Neural cell (in vitro differentiated cells): ENCODE measurements around the gene NCOA3. TPM values are rescaled to one million over a fixed set of nuclear protein-coding genes. Genes with fewer than 3 reads are reported as not detected.
A peak's percentile ranks its signal among the peaks of the same experiment; 100 is the strongest.

Experiments
- H2AFZ ChIP-seq: fragments of 200-600, 300-800 bp; sonication (generic), shearing (Covaris generic); 2 replicates; pipeline ENCODE4 v1.6.0; 2014; ENCODE audit warnings: low read depth, mild to moderate bottlenecking, antibody characterized with exemption, low read length, moderate library complexity
- H3F3A ChIP-seq: fragments of 200-600 bp; shearing (Covaris generic); 2 replicates; pipeline ENCODE4 v1.6.1; 2016; ENCODE audit warnings: mild to moderate bottlenecking, moderate library complexity, mixed read lengths, antibody characterized with exemption, low read length; ENCODE audit not compliant: insufficient read depth, poor library complexity, severe bottlenecking
- H3K27ac ChIP-seq: fragments of 200-600, 300-800 bp; sonication (generic), shearing (Covaris generic); 2 replicates; pipeline ENCODE4 v1.5.1; 2014; ENCODE audit warnings: mild to moderate bottlenecking, low read length, moderate library complexity
- H3K27me3 ChIP-seq: fragments of 300-800, 200-600 bp; sonication (generic), shearing (Covaris generic); 2 replicates; pipeline ENCODE4 v1.6.0; 2014; ENCODE audit warnings: mild to moderate bottlenecking, low read depth, low read length, moderate library complexity; ENCODE audit not compliant: insufficient read depth
- H3K36me3 ChIP-seq: fragments of 300-800, 200-600 bp; sonication (generic), shearing (Covaris generic); 2 replicates; pipeline ENCODE4 v1.5.1; 2014; ENCODE audit warnings: mild to moderate bottlenecking, antibody characterized with exemption, low read length, moderate library complexity; ENCODE audit not compliant: insufficient read depth
- H3K4me2 ChIP-seq: fragments of 300-800, 200-600 bp; sonication (generic), shearing (Covaris generic); 2 replicates; pipeline ENCODE4 v1.6.0; 2014; ENCODE audit warnings: mild to moderate bottlenecking, low read length
- H3K4me3 ChIP-seq: fragments of 300-800, 200-600 bp; sonication (generic), shearing (Covaris generic); 2 replicates; pipeline ENCODE4 v1.5.1; 2014; ENCODE audit warnings: mild to moderate bottlenecking, low read length, moderate library complexity
- H3K79me2 ChIP-seq: fragments of 200-600 bp; shearing (Covaris generic); replicated peaks from 2 replicates; pipeline ENCODE4 v1.6.0; 2014; ENCODE audit warnings: mild to moderate bottlenecking, low read length, moderate library complexity; ENCODE audit not compliant: insufficient read depth
- H3K9ac ChIP-seq: fragments of 300-800, 200-600 bp; sonication (generic), shearing (Covaris generic); 2 replicates; pipeline ENCODE4 v1.6.1; 2016; ENCODE audit warnings: mild to moderate bottlenecking, low read length, mixed read lengths
- H3K9me2 ChIP-seq: fragments of 200-600 bp; shearing (Covaris generic); 2 replicates; pipeline ENCODE4 v1.6.1; 2016; ENCODE audit warnings: mild to moderate bottlenecking, low read length, mixed read lengths; ENCODE audit not compliant: insufficient read depth
- H3K9me3 ChIP-seq: fragments of 200-600, 300-800 bp; sonication (generic), shearing (Covaris generic); 2 replicates; pipeline ENCODE4 v1.6.1; 2016; ENCODE audit warnings: mild to moderate bottlenecking, mixed run types, low read length, moderate library complexity, mixed read lengths
- H4K20me1 ChIP-seq: fragments of 200-600 bp; shearing (Covaris generic); 2 replicates; pipeline ENCODE4 v1.6.1; 2016; ENCODE audit warnings: mild to moderate bottlenecking, mixed run types; ENCODE audit not compliant: insufficient read depth
- EP300 ChIP-seq: fragments of 450-650 bp; conservative IDR thresholded peaks from 2 replicates; pipeline ENCODE4 v1.6.1; 2014; ENCODE audit warnings: antibody characterized with exemption, mild to moderate bottlenecking, moderate library complexity; ENCODE audit not compliant: poor library complexity, severe bottlenecking
- EZH2 ChIP-seq: fragments of 200-600, 300-800 bp; shearing (Covaris generic), sonication (generic); IDR thresholded peaks from 2 replicates; pipeline ENCODE4 v1.6.1; 2014; ENCODE audit warnings: antibody characterized with exemption, low read length, borderline replicate concordance, mild to moderate bottlenecking; ENCODE audit not compliant: insufficient read depth, poor library complexity, severe bottlenecking
- MXI1 ChIP-seq: fragments of 450-650 bp; conservative IDR thresholded peaks from 2 replicates; pipeline ENCODE4 v1.6.1; 2014; ENCODE audit warnings: antibody characterized with exemption, mild to moderate bottlenecking; ENCODE audit not compliant: poor library complexity, severe bottlenecking
- POLR2AphosphoS5 ChIP-seq: IDR thresholded peaks from 2 replicates; pipeline ENCODE4 v1.6.1; 2012
- RAD21 ChIP-seq: fragments of 450-650 bp; conservative IDR thresholded peaks from 2 replicates; pipeline ENCODE4 v1.6.1; 2014; ENCODE audit warnings: antibody characterized with exemption, mild to moderate bottlenecking, moderate library complexity
- SMC3 ChIP-seq: fragments of 450-650 bp; conservative IDR thresholded peaks from 2 replicates; pipeline ENCODE4 v1.6.1; 2014; ENCODE audit warnings: antibody characterized with exemption, mild to moderate bottlenecking, moderate library complexity; ENCODE audit not compliant: poor library complexity
- TAF1 ChIP-seq: IDR thresholded peaks from 2 replicates; pipeline ENCODE4 v1.6.1; 2012; ENCODE audit warnings: low read depth
- polyA plus RNA-seq: library from polyadenylated mRNA; depleted of rRNA; stranded (reverse); fragments of >200 nt; gene quantifications from 2 replicates; pipeline ENCODE4 v1.2.3, GENCODE V29; 2014
- TF ChIP-seq, protein P1 (sequence below): fragments of 450-650 bp; IDR thresholded peaks from 2 replicates; pipeline ENCODE4 v1.5.1; 2014; ENCODE audit warnings: antibody characterized with exemption, mild to moderate bottlenecking, moderate library complexity; ENCODE audit not compliant: poor library complexity, severe bottlenecking
- TF ChIP-seq, protein P2 (sequence below): IDR thresholded peaks from 2 replicates; pipeline ENCODE4 v1.6.1; 2012; ENCODE audit warnings: borderline replicate concordance

Gene NCOA3
- polyA plus RNA-seq, 1 donor from 2014 or later = 14.2 TPM

DNA sequence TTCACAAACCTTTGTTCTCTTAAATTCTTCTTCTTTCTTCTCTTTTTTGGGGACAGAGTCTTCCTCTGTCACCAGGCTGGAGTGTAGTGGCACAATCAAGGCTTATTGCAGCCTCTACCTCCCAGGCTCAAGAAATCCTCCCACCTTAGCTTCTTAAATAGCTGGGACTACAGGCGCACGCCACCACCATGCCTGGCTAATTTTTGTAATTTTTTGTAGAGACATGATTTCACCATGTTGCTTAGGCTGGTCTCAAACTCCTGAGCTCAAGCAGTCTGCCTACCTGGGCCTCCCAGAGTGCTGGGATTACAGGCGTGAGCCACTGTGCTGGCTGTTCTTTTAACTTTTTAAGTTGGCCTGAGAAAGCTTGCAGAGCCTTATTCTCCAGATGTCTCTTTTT is 48.0 kb downstream of the NCOA3 start:
- H3K79me2 ChIP-seq = no peaks in the 10 kb centered on the region
- no peak overlapping the region for H3K4me3 ChIP-seq
- no peaks in the 10 kb centered on the region for H3K27me3 ChIP-seq
- no peak overlapping the region for H2AFZ ChIP-seq
- TF ChIP-seq, protein P1, sequence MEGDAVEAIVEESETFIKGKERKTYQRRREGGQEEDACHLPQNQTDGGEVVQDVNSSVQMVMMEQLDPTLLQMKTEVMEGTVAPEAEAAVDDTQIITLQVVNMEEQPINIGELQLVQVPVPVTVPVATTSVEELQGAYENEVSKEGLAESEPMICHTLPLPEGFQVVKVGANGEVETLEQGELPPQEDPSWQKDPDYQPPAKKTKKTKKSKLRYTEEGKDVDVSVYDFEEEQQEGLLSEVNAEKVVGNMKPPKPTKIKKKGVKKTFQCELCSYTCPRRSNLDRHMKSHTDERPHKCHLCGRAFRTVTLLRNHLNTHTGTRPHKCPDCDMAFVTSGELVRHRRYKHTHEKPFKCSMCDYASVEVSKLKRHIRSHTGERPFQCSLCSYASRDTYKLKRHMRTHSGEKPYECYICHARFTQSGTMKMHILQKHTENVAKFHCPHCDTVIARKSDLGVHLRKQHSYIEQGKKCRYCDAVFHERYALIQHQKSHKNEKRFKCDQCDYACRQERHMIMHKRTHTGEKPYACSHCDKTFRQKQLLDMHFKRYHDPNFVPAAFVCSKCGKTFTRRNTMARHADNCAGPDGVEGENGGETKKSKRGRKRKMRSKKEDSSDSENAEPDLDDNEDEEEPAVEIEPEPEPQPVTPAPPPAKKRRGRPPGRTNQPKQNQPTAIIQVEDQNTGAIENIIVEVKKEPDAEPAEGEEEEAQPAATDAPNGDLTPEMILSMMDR = no peak
- TF ChIP-seq, protein P2, sequence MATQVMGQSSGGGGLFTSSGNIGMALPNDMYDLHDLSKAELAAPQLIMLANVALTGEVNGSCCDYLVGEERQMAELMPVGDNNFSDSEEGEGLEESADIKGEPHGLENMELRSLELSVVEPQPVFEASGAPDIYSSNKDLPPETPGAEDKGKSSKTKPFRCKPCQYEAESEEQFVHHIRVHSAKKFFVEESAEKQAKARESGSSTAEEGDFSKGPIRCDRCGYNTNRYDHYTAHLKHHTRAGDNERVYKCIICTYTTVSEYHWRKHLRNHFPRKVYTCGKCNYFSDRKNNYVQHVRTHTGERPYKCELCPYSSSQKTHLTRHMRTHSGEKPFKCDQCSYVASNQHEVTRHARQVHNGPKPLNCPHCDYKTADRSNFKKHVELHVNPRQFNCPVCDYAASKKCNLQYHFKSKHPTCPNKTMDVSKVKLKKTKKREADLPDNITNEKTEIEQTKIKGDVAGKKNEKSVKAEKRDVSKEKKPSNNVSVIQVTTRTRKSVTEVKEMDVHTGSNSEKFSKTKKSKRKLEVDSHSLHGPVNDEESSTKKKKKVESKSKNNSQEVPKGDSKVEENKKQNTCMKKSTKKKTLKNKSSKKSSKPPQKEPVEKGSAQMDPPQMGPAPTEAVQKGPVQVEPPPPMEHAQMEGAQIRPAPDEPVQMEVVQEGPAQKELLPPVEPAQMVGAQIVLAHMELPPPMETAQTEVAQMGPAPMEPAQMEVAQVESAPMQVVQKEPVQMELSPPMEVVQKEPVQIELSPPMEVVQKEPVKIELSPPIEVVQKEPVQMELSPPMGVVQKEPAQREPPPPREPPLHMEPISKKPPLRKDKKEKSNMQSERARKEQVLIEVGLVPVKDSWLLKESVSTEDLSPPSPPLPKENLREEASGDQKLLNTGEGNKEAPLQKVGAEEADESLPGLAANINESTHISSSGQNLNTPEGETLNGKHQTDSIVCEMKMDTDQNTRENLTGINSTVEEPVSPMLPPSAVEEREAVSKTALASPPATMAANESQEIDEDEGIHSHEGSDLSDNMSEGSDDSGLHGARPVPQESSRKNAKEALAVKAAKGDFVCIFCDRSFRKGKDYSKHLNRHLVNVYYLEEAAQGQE = no peak
- TF ChIP-seq SMC3 = no peak
- H3K36me3 ChIP-seq = no peaks in the 10 kb centered on the region
- H3K9me3 ChIP-seq = no peaks in the 10 kb centered on the region
- no peaks in the 10 kb centered on the region for H3K9me2 ChIP-seq
- no peak overlapping the region for H3K27ac ChIP-seq
- H3K9ac ChIP-seq = no peak overlapping the region
- no peaks in the 10 kb centered on the region for H3F3A ChIP-seq
- H3K4me2 ChIP-seq = no peak overlapping the region
- no peaks in the 10 kb centered on the region for H4K20me1 ChIP-seq

DNA sequence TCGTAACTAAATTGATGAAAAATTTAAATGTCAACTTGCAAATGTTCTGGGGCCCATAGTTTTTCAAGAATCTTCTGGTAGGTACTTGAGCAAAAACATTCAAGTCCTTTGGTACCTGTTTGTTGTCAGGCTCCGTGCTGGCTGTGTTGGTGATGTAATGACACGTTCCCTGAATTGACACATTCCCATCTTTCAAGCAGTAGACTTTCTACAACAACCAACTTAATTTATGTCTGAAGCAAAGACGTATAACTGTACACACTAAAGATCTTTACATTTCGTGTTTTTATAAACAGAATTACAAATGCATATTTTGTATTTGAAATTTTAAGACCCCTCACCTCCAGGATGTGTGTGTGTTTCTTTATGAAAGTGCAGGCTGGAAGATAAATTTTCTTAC is 49.5 kb downstream of the NCOA3 start:
- no peak overlapping the region for H3K9ac ChIP-seq
- H3K27ac ChIP-seq = peak overlapping the region; percentile 6
- H2AFZ ChIP-seq = no peak overlapping the region
- peak overlapping the region; percentile 9 for H3K4me2 ChIP-seq
- H3K36me3 ChIP-seq = no peaks in the 10 kb centered on the region
- no peaks in the 10 kb centered on the region for H4K20me1 ChIP-seq
- no peaks in the 10 kb centered on the region for H3K79me2 ChIP-seq
- no peaks in the 10 kb centered on the region for H3K27me3 ChIP-seq
- TF ChIP-seq EZH2 (no peak), POLR2AphosphoS5 (peak; percentile 32), RAD21 (no peak), TAF1 (no peak), SMC3 (no peak), EP300 (peak; percentile 38), MXI1 (no peak)
- TF ChIP-seq, protein P2 = no peak
- TF ChIP-seq, protein P1 = no peak
- no peaks in the 10 kb centered on the region for H3K9me2 ChIP-seq
- no peaks in the 10 kb centered on the region for H3K9me3 ChIP-seq
- no peaks in the 10 kb centered on the region for H3F3A ChIP-seq
- H3K4me3 ChIP-seq = peak overlapping the region; percentile 20
